Fibroblast of lung (primary cell): ENCODE measurements around the gene TM9SF4.

Source experiments
- EZH2 ChIP-seq: IDR thresholded peaks from 2 replicates; pipeline ENCODE4 v1.5.1; 2012; ENCODE audit warnings: low read length, control low read depth, mild to moderate bottlenecking; ENCODE audit errors: missing control alignments
- TF ChIP-seq, protein P1 (sequence below), 2 donors: IDR thresholded peaks in 1 of 2; conservative IDR thresholded peaks in 1 of 2; 1 replicate in 1 of 2; 2 replicates in 1 of 2; pipeline ENCODE4 v1.5.1; 2011 to 2012; ENCODE audit warnings: low read length in 2 of 2, control low read depth in 1 of 2, inconsistent platforms in 1 of 2, low read depth in 1 of 2, mild to moderate bottlenecking in 1 of 2

DNA sequence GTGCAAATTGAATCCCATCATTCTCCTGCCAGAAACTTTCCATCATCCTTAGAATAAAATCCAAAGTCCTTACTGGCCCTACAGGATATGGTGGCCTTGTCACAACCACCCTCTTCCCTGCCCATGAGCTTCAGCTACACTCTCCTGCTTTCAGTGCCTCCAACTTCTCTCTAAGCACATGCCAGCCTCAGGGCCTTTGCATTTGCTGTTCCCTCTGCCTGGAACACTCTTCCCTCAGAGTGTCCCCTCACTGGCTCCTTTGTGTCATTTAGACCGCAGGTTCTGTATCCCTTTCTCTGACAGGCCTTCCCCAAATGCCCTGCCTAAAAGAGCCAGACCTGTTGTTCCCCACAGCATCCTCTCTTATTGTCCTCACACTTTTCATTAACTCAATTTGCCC, 39.2 kb upstream of the TM9SF4 start:
- TF ChIP-seq, protein P1, sequence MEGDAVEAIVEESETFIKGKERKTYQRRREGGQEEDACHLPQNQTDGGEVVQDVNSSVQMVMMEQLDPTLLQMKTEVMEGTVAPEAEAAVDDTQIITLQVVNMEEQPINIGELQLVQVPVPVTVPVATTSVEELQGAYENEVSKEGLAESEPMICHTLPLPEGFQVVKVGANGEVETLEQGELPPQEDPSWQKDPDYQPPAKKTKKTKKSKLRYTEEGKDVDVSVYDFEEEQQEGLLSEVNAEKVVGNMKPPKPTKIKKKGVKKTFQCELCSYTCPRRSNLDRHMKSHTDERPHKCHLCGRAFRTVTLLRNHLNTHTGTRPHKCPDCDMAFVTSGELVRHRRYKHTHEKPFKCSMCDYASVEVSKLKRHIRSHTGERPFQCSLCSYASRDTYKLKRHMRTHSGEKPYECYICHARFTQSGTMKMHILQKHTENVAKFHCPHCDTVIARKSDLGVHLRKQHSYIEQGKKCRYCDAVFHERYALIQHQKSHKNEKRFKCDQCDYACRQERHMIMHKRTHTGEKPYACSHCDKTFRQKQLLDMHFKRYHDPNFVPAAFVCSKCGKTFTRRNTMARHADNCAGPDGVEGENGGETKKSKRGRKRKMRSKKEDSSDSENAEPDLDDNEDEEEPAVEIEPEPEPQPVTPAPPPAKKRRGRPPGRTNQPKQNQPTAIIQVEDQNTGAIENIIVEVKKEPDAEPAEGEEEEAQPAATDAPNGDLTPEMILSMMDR (conservative IDR thresholded peaks at IDR 0.05 in 1 of 2, IDR thresholded peaks at IDR 0.05 in 1 of 2; ENCODE audit: low read depth in 1 of 2, low read length in 2 of 2) = no peak
- TF ChIP-seq EZH2 = no peak
